A549 (cell line): ENCODE results near the gene CDKN2C. TPM values are rescaled to one million over a fixed set of nuclear protein-coding genes. Genes with fewer than 3 reads are reported as not detected.

Source experiments
- ATAC-seq, 2 experiments: fragments of 200-7000 bp in 1 of 2; fragments of >200 bp in 1 of 2; cut with Nextera tagmentation in 1 of 2; cut with Tn5 transposase in 1 of 2; 3 replicates each; pipeline versions ENCODE4 v1.8.0 to v1.9.1; 2018 to 2020; ENCODE audit warnings: mild to moderate bottlenecking in 1 of 2, moderate library complexity in 1 of 2
- CTCF ChIA-PET: fragments of 300-600 bp; sonication (Branson Sonifier 250); formaldehyde crosslinking; extraction: SDS; loops from one replicate; lab custom pipeline; 2021; ENCODE audit warnings: antibody characterized with exemption, inconsistent platforms; lab: Yijun Ruan, JAX
- POLR2A ChIA-PET: fragments of 350-600 bp; formaldehyde crosslinking; extraction: SDS; loops from one replicate; lab custom pipeline; 2021; ENCODE audit warnings: antibody characterized with exemption, inconsistent platforms; lab: Yijun Ruan, JAX
- DNase-seq, 2 experiments: peaks; one replicate each; pipeline versions ENCODE4 v3.0.0 to v3.0.0-alpha.2; 2011 to 2016; ENCODE audit warnings: low read depth in 1 of 2, low spot score in 1 of 2
- FAIRE-seq: peaks from 2 replicates; lab custom pipeline; 2011; peaks lifted over from hg19 to GRCh38; lab: Jason Lieb, UNC
- H3K27ac ChIP-seq, 2 experiments: fragments of >200 bp; sonication (Bioruptor Twin); formaldehyde crosslinking; 3 replicates each; pipeline ENCODE4 v1.5.1; 2016 to 2017
- H3K4me1 ChIP-seq: fragments of >200 bp; sonication (Bioruptor Twin); formaldehyde crosslinking; 3 replicates; pipeline ENCODE4 v1.6.1; 2016
- H3K4me2 ChIP-seq: fragments of >200 bp; sonication (Bioruptor Twin); formaldehyde crosslinking; 3 replicates; pipeline ENCODE4 v1.6.1; 2016
- H3K4me3 ChIP-seq: fragments of >200 bp; sonication (Bioruptor Twin); formaldehyde crosslinking; 3 replicates; pipeline ENCODE4 v1.5.1; 2016
- H3K9me3 ChIP-seq: fragments of >200 bp; sonication (Bioruptor Twin); formaldehyde crosslinking; 3 replicates; pipeline ENCODE4 v1.6.1; 2016
- ATOH8 ChIP-seq: fragments of 250-450 bp; sonication (Bioruptor Pico); IDR thresholded peaks from 2 replicates; pipeline ENCODE4 v1.5.0; 2020; ENCODE audit warnings: low read depth, mild to moderate bottlenecking, moderate library complexity
- BHLHE40 ChIP-seq: IDR thresholded peaks from 2 replicates; pipeline ENCODE4 v1.6.1; 2012; ENCODE audit warnings: low read depth, low read length, inconsistent platforms
- CBX2 ChIP-seq: fragments of 200-600 bp; sonication (generic); IDR thresholded peaks from 2 replicates; pipeline ENCODE4 v1.6.1; 2016; ENCODE audit warnings: low read depth, mild to moderate bottlenecking, borderline replicate concordance
- CBX8 ChIP-seq: fragments of 200-600 bp; sonication (generic); IDR thresholded peaks from 2 replicates; pipeline ENCODE4 v1.6.1; 2016
- CEBPB ChIP-seq, 2 experiments: fragments of >200 bp in 1 of 2; sonication (Bioruptor Twin) in 1 of 2; formaldehyde crosslinking in 1 of 2; IDR thresholded peaks; 2 replicates each; pipeline ENCODE4 v1.6.1; 2012 to 2016
- EHF ChIP-seq: fragments of 250-450 bp; sonication (Bioruptor Pico); IDR thresholded peaks from 2 replicates; pipeline ENCODE4 v1.5.0; 2020; ENCODE audit warnings: mild to moderate bottlenecking
- EP300 ChIP-seq, 2 experiments: fragments of >200 bp; sonication (Bioruptor Twin); formaldehyde crosslinking; IDR thresholded peaks; 2 replicates in 1 of 2; 3 replicates in 1 of 2; pipeline ENCODE4 v1.6.1; 2016 to 2017
- ESRRA ChIP-seq: fragments of 150-350 bp; IDR thresholded peaks from 2 replicates; pipeline ENCODE4 v1.6.1; 2014; ENCODE audit warnings: mild to moderate bottlenecking, low read length, borderline replicate concordance
- FOXS1 ChIP-seq: fragments of 250-450 bp; sonication (Bioruptor Pico); IDR thresholded peaks from 2 replicates; pipeline ENCODE4 v1.5.0; 2020; ENCODE audit warnings: mild to moderate bottlenecking, moderate library complexity
- GATA3 ChIP-seq: IDR thresholded peaks from 2 replicates; pipeline ENCODE4 v1.6.1; 2012; ENCODE audit warnings: borderline replicate concordance
- HDAC2 ChIP-seq: fragments of 200-600 bp; sonication (generic); IDR thresholded peaks from 2 replicates; pipeline ENCODE4 v1.6.1; 2016
- HEYL ChIP-seq: fragments of 250-450 bp; sonication (Bioruptor Pico); IDR thresholded peaks from 2 replicates; pipeline ENCODE4 v1.8.0; 2021; ENCODE audit warnings: mild to moderate bottlenecking, moderate library complexity
- HOXB13 ChIP-seq: fragments of 250-450 bp; sonication (Bioruptor Pico); IDR thresholded peaks from 2 replicates; pipeline ENCODE4 v1.5.0; 2020; ENCODE audit warnings: low read depth, mild to moderate bottlenecking, moderate library complexity
- JUN ChIP-seq, 2 experiments: fragments of >200 bp; sonication (Bioruptor Twin); formaldehyde crosslinking; IDR thresholded peaks; 2 replicates in 1 of 2; 3 replicates in 1 of 2; pipeline ENCODE4 v1.6.1; 2016 to 2017
- JUNB ChIP-seq: fragments of >200 bp; sonication (Bioruptor Twin); formaldehyde crosslinking; IDR thresholded peaks from 2 replicates; pipeline ENCODE4 v1.6.1; 2016
- KDM5A ChIP-seq: fragments of 200-600 bp; sonication (generic); IDR thresholded peaks from 2 replicates; pipeline ENCODE4 v1.6.1; 2016; ENCODE audit warnings: antibody characterized with exemption, mild to moderate bottlenecking
- MAFK ChIP-seq: fragments of 450-650 bp; IDR thresholded peaks from 2 replicates; pipeline ENCODE4 v1.6.1; 2014; ENCODE audit not compliant: partially characterized antibody
- MAZ ChIP-seq: fragments of 150-350 bp; IDR thresholded peaks from 2 replicates; pipeline ENCODE4 v1.6.1; 2014; ENCODE audit warnings: antibody characterized with exemption, low read depth, low read length, borderline replicate concordance
- NPAS2 ChIP-seq: fragments of 250-450 bp; sonication (Bioruptor Pico); IDR thresholded peaks from 2 replicates; pipeline ENCODE4 v1.8.0; 2022; ENCODE audit warnings: mild to moderate bottlenecking, moderate library complexity, borderline replicate concordance
- PHF8 ChIP-seq: fragments of 200-600 bp; sonication (generic); IDR thresholded peaks from 2 replicates; pipeline ENCODE4 v1.6.1; 2016; ENCODE audit warnings: low read depth, mild to moderate bottlenecking, antibody characterized with exemption, moderate library complexity, borderline replicate concordance
- POLR2A ChIP-seq: IDR thresholded peaks from 2 replicates; pipeline ENCODE4 v1.6.1; 2012; ENCODE audit warnings: mild to moderate bottlenecking, low read length
- RAD21 ChIP-seq, 2 experiments: fragments of >200 bp in 1 of 2; sonication (Bioruptor Twin) in 1 of 2; formaldehyde crosslinking in 1 of 2; IDR thresholded peaks in 1 of 2; conservative IDR thresholded peaks in 1 of 2; 2 replicates in 1 of 2; 3 replicates in 1 of 2; pipeline ENCODE4 v1.6.1; 2012 to 2018; ENCODE audit warnings: inconsistent platforms in 1 of 2
- RARB ChIP-seq: fragments of 250-450 bp; sonication (Bioruptor Pico); IDR thresholded peaks from 2 replicates; pipeline ENCODE4 v1.8.0; 2021; ENCODE audit warnings: mild to moderate bottlenecking, moderate library complexity
- RCOR1 ChIP-seq: fragments of 150-350 bp; IDR thresholded peaks from 2 replicates; pipeline ENCODE4 v1.6.1; 2014; ENCODE audit warnings: antibody characterized with exemption, low read length, low read depth
- REST ChIP-seq: fragments of 200-600 bp; sonication (generic); IDR thresholded peaks from 2 replicates; pipeline ENCODE4 v1.6.1; 2016; ENCODE audit warnings: antibody characterized with exemption, mild to moderate bottlenecking, moderate library complexity
- RNF2 ChIP-seq: fragments of 200-600 bp; sonication (generic); IDR thresholded peaks from 2 replicates; pipeline ENCODE4 v1.6.1; 2016; ENCODE audit warnings: low read depth, mild to moderate bottlenecking, antibody characterized with exemption, moderate library complexity, borderline replicate concordance
- SMC3 ChIP-seq: fragments of >200 bp; sonication (Bioruptor Twin); formaldehyde crosslinking; IDR thresholded peaks from 3 replicates; pipeline ENCODE4 v1.6.1; 2018; ENCODE audit warnings: inconsistent platforms
- SREBF2 ChIP-seq: fragments of 450-650 bp; IDR thresholded peaks from 2 replicates; pipeline ENCODE4 v1.6.1; 2014; ENCODE audit warnings: mild to moderate bottlenecking, moderate library complexity
- TP53 ChIP-seq: fragments of 250-450 bp; sonication (Bioruptor Pico); IDR thresholded peaks from 2 replicates; pipeline ENCODE4 v1.5.0; 2021; ENCODE audit warnings: mild to moderate bottlenecking, moderate library complexity
- ZC3H11A ChIP-seq: fragments of 450-650 bp; IDR thresholded peaks from 2 replicates; pipeline ENCODE4 v1.6.1; 2014; ENCODE audit warnings: antibody characterized with exemption, mild to moderate bottlenecking
- ZFP36 ChIP-seq: fragments of 450-650 bp; IDR thresholded peaks from 2 replicates; pipeline ENCODE4 v1.6.1; 2014; ENCODE audit warnings: borderline replicate concordance; ENCODE audit not compliant: partially characterized antibody
- ZNF302 ChIP-seq: fragments of 250-450 bp; sonication (Bioruptor Pico); IDR thresholded peaks from 2 replicates; pipeline ENCODE4 v1.9.0; 2021; ENCODE audit warnings: inconsistent platforms, mild to moderate bottlenecking, moderate library complexity
- ZSCAN20 ChIP-seq: fragments of 250-450 bp; sonication (Bioruptor Pico); IDR thresholded peaks from 2 replicates; pipeline ENCODE4 v1.8.0; 2022; ENCODE audit warnings: mild to moderate bottlenecking, moderate library complexity
- WGBS: methylation state at CpG from one replicate; pipeline ENCODE4 v1.1.6; 2017; ENCODE audit errors: missing lambda C conversion rate; 5-methylcytosine and 5-hydroxymethylcytosine counted together
- polyA plus RNA-seq, 4 experiments: library from polyadenylated mRNA; depleted of rRNA in 3 of 4; stranded (reverse); fragments of >200 nt; fragmentation: RNase III in 1 of 4; extraction: RNeasy Plus Mini Kit Qiagen cat#74134 plus additional on column Dnase treatment in 1 of 4; gene quantifications; 2 replicates in 3 of 4; 3 replicates in 1 of 4; pipeline ENCODE4 v1.2.3, GENCODE V29; 2011 to 2017
- TF ChIP-seq, protein P1 (sequence below): fragments of 450-650 bp; IDR thresholded peaks from 2 replicates; pipeline ENCODE4 v1.6.1; 2014; ENCODE audit warnings: antibody characterized with exemption
- TF ChIP-seq, protein P2 (sequence below): fragments of >200 bp; sonication (Bioruptor Twin); formaldehyde crosslinking; IDR thresholded peaks from 3 replicates; pipeline ENCODE4 v1.6.1; 2016
- TF ChIP-seq, protein P3 (sequence below): IDR thresholded peaks from 2 replicates; pipeline ENCODE4 v1.6.1; 2012; ENCODE audit warnings: low read depth, borderline replicate concordance

Gene CDKN2C
- polyA plus RNA-seq, 2 of the 4 experiments (the other 2 are of a cell fraction): 13.0 to 17.7 TPM

GRCh38 chr1:50968158-50968820 lies 1.8 kb upstream of the CDKN2C start:
- H3K4me3 ChIP-seq: peak overlapping the region; percentile 90
- peak overlapping the region; percentile 99 for H3K27ac ChIP-seq
- DNase-seq: peak; percentile 57 to 91
- WGBS: under 1% methylated on average over 23 of the region's 70 CpGs
- no peak for FAIRE-seq
- peak overlapping the region; percentile 84 for H3K4me2 ChIP-seq
- H3K4me1 ChIP-seq: peaks cover 8% of the 10 kb centered on the region; the same call in 2 of the 3 replicates
- H3K9me3 ChIP-seq: no peaks in the 10 kb centered on the region
- peak; percentile 79 to 88 for ATAC-seq
- ChIA-PET POLR2A (interaction anchor here (1.2 to 3.2 kb wide), 4 partner anchors 9 to 267 kb away, joined by 3 to 29 read pairs (median 10); partner anchors contain the start of gene FAF1), CTCF (interaction anchor here (0.9 to 2.3 kb wide), 6 partner anchors 8 to 69 kb away, joined by 3 to 9 read pairs (median 5); partner anchors contain the start of gene FAF1)
- no peak for TF ChIP-seq SMC3
- TF ChIP-seq EP300 (IDR thresholded peaks at IDR 0.05): no peak
- TF ChIP-seq RCOR1: no peak
- TF ChIP-seq PHF8: 0 out of 2 replicates have a peak, but pooled peaks have one; percentile 42
- TF ChIP-seq JUNB: no peak
- TF ChIP-seq MAFK: no peak
- TF ChIP-seq, protein P1, sequence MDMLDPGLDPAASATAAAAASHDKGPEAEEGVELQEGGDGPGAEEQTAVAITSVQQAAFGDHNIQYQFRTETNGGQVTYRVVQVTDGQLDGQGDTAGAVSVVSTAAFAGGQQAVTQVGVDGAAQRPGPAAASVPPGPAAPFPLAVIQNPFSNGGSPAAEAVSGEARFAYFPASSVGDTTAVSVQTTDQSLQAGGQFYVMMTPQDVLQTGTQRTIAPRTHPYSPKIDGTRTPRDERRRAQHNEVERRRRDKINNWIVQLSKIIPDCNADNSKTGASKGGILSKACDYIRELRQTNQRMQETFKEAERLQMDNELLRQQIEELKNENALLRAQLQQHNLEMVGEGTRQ: no peak
- no peak for TF ChIP-seq SREBF2
- no peak for TF ChIP-seq ZNF302 (CRISPR knock-in tag)
- TF ChIP-seq NPAS2: no peak
- TF ChIP-seq TP53: peak; percentile 38; the same call in 1 of the 2 replicates
- no peak for TF ChIP-seq HEYL (CRISPR knock-in tag)
- no peak for TF ChIP-seq ESRRA
- no peak for TF ChIP-seq HDAC2
- TF ChIP-seq CEBPB (IDR thresholded peaks at IDR 0.05): no peak
- no peak for TF ChIP-seq RNF2
- no peak for TF ChIP-seq ZSCAN20 (CRISPR knock-in tag)
- TF ChIP-seq, protein P2, sequence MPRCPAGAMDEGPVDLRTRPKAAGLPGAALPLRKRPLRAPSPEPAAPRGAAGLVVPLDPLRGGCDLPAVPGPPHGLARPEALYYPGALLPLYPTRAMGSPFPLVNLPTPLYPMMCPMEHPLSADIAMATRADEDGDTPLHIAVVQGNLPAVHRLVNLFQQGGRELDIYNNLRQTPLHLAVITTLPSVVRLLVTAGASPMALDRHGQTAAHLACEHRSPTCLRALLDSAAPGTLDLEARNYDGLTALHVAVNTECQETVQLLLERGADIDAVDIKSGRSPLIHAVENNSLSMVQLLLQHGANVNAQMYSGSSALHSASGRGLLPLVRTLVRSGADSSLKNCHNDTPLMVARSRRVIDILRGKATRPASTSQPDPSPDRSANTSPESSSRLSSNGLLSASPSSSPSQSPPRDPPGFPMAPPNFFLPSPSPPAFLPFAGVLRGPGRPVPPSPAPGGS: 0 out of 3 replicates have a peak, but pooled peaks have one; percentile 25
- no peak for TF ChIP-seq RARB (CRISPR knock-in tag)
- no peak for TF ChIP-seq HOXB13
- TF ChIP-seq, protein P3, sequence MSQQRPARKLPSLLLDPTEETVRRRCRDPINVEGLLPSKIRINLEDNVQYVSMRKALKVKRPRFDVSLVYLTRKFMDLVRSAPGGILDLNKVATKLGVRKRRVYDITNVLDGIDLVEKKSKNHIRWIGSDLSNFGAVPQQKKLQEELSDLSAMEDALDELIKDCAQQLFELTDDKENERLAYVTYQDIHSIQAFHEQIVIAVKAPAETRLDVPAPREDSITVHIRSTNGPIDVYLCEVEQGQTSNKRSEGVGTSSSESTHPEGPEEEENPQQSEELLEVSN: peak; percentile 77; the same call in 1 of the 2 replicates
- TF ChIP-seq CBX2: no peak
- 0 out of 2 replicates have a peak, but pooled peaks have one; percentile 37 for TF ChIP-seq REST
- no peak for TF ChIP-seq MAZ
- peak in 1 of 2 experiments; percentile 65; a peak in 1 of 5 replicates for TF ChIP-seq JUN (IDR thresholded peaks at IDR 0.05)
- no peak for TF ChIP-seq ZFP36
- no peak for TF ChIP-seq ATOH8 (CRISPR knock-in tag)
- 0 out of 5 replicates have a peak, but pooled peaks of 1 of the 2 experiments have one; percentile 26 for TF ChIP-seq RAD21 (conservative IDR thresholded peaks at IDR 0.05 in 1 of 2, IDR thresholded peaks at IDR 0.05 in 1 of 2)
- TF ChIP-seq POLR2A: peak; percentile 42
- TF ChIP-seq EHF: no peak
- TF ChIP-seq CBX8: no peak
- no peak for TF ChIP-seq GATA3
- no peak for TF ChIP-seq KDM5A
- TF ChIP-seq FOXS1: no peak
- no peak for TF ChIP-seq BHLHE40
- no peak for TF ChIP-seq ZC3H11A
